Loucy (cell line): ENCODE measurements around the gene EP400.

ENCODE experiments used
- H2AFZ ChIP-seq: fragments of 200-600 bp; sonication (generic); 2 replicates; pipeline ENCODE4 v1.6.0; 2016; ENCODE audit warnings: antibody characterized with exemption, mild to moderate bottlenecking, low read length, moderate library complexity
- H3F3A ChIP-seq: fragments of 200-600 bp; 2 replicates; pipeline ENCODE4 v1.6.0; 2016; ENCODE audit warnings: antibody characterized with exemption, low read depth, mild to moderate bottlenecking
- H3K27me3 ChIP-seq: fragments of 200-600 bp; sonication (generic); 2 replicates; pipeline ENCODE4 v1.6.1; 2014; ENCODE audit warnings: low read length, mild to moderate bottlenecking; ENCODE audit not compliant: insufficient read depth, poor library complexity, severe bottlenecking
- H3K36me3 ChIP-seq: fragments of 200-600 bp; sonication (generic); 2 replicates; pipeline ENCODE4 v1.6.1; 2016; ENCODE audit warnings: low read length; ENCODE audit not compliant: insufficient read depth
- H3K4me1 ChIP-seq: fragments of 200-600 bp; sonication (generic); 2 replicates; pipeline ENCODE4 v1.5.1; 2014; ENCODE audit warnings: low read length, mild to moderate bottlenecking; ENCODE audit not compliant: insufficient read depth, poor library complexity, severe bottlenecking
- H3K4me2 ChIP-seq: fragments of 200-600 bp; sonication (generic); 2 replicates; pipeline ENCODE4 v1.6.0; 2014; ENCODE audit warnings: antibody characterized with exemption, low read length, low read depth, mild to moderate bottlenecking; ENCODE audit not compliant: poor library complexity, severe bottlenecking
- H3K4me3 ChIP-seq: fragments of 200-600 bp; sonication (generic); 2 replicates; pipeline ENCODE4 v1.5.1; 2014; ENCODE audit warnings: low read length, mild to moderate bottlenecking, mixed read lengths; ENCODE audit not compliant: poor library complexity, severe bottlenecking
- H3K79me2 ChIP-seq: fragments of 200-600 bp; sonication (generic); 2 replicates; pipeline ENCODE4 v1.6.1; 2014; ENCODE audit warnings: low read length; ENCODE audit not compliant: insufficient read depth
- H3K9ac ChIP-seq: fragments of 200-600 bp; sonication (generic); 2 replicates; pipeline ENCODE4 v1.6.0; 2014; ENCODE audit warnings: mild to moderate bottlenecking, low read depth, low read length, moderate library complexity; ENCODE audit not compliant: poor library complexity, severe bottlenecking
- H3K9me2 ChIP-seq: fragments of 200-600 bp; sonication (generic); replicated peaks from 2 replicates; pipeline ENCODE4 v1.6.1; 2016; ENCODE audit warnings: low read depth, low read length, mixed read lengths
- H3K9me3 ChIP-seq: fragments of 200-600 bp; sonication (generic); 2 replicates; pipeline ENCODE4 v1.6.1; 2014; ENCODE audit warnings: mild to moderate bottlenecking, antibody characterized with exemption, low read length, low read depth; ENCODE audit not compliant: insufficient read depth
- H4K20me1 ChIP-seq: fragments of 200-600 bp; sonication (generic); 2 replicates; pipeline ENCODE4 v1.6.0; 2014; ENCODE audit warnings: antibody characterized with exemption, low read length, mild to moderate bottlenecking; ENCODE audit not compliant: insufficient read depth, poor library complexity, severe bottlenecking
- CTCF ChIP-seq: fragments of 200-600 bp; sonication (generic); conservative IDR thresholded peaks from 2 replicates; pipeline ENCODE4 v1.5.1; 2014; ENCODE audit warnings: mild to moderate bottlenecking, antibody characterized with exemption, low read length
- EZH2phosphoT487 ChIP-seq: fragments of 200-600 bp; IDR thresholded peaks from 2 replicates; pipeline ENCODE4 v1.6.1; 2018; ENCODE audit warnings: antibody characterized with exemption, mild to moderate bottlenecking, moderate library complexity, borderline replicate concordance

EP400 gene

GRCh38 chr12:132118876-132119275, 169.1 kb downstream of the EP400 start:
- no peak overlapping the region for H3K4me3 ChIP-seq
- no peak overlapping the region for H3K9ac ChIP-seq
- no peaks in the 10 kb centered on the region for H3K27me3 ChIP-seq
- H3F3A ChIP-seq, result no peaks in the 10 kb centered on the region
- no peaks in the 10 kb centered on the region for H4K20me1 ChIP-seq
- no peak overlapping the region for H2AFZ ChIP-seq
- H3K4me2 ChIP-seq, result no peak overlapping the region
- H3K36me3 ChIP-seq, result peaks cover 29% of the 10 kb centered on the region; the same call in 1 of the 2 replicates
- no peaks in the 10 kb centered on the region for H3K4me1 ChIP-seq
- H3K79me2 ChIP-seq, result no peaks in the 10 kb centered on the region
- no peaks in the 10 kb centered on the region for H3K9me3 ChIP-seq
- H3K9me2 ChIP-seq, result no peaks in the 10 kb centered on the region
- TF ChIP-seq CTCF (no peak), EZH2phosphoT487 (no peak)

GRCh38 chr12:132121283-132121682, 171.5 kb downstream of the EP400 start:
- no peak overlapping the region for H2AFZ ChIP-seq
- no peaks in the 10 kb centered on the region for H3K9me2 ChIP-seq
- H3F3A ChIP-seq, result no peaks in the 10 kb centered on the region
- peaks cover 26% of the 10 kb centered on the region; the same call in 1 of the 2 replicates for H3K36me3 ChIP-seq
- H3K79me2 ChIP-seq, result no peaks in the 10 kb centered on the region
- no peaks in the 10 kb centered on the region for H3K27me3 ChIP-seq
- H3K9ac ChIP-seq, result no peak overlapping the region
- H4K20me1 ChIP-seq, result no peaks in the 10 kb centered on the region
- H3K4me1 ChIP-seq, result no peaks in the 10 kb centered on the region
- H3K4me3 ChIP-seq, result no peak overlapping the region
- no peaks in the 10 kb centered on the region for H3K9me3 ChIP-seq
- H3K4me2 ChIP-seq, result no peak overlapping the region
- TF ChIP-seq EZH2phosphoT487, result no peak
- no peak for TF ChIP-seq CTCF

GRCh38 chr12:132123970-132124765, 174.4 kb downstream of the EP400 start:
- no peaks in the 10 kb centered on the region for H3K4me1 ChIP-seq
- H3F3A ChIP-seq, result no peaks in the 10 kb centered on the region
- TF ChIP-seq EZH2phosphoT487, result no peak
- no peak overlapping the region for H3K4me2 ChIP-seq
- no peaks in the 10 kb centered on the region for H4K20me1 ChIP-seq
- no peak overlapping the region for H2AFZ ChIP-seq
- peaks cover 43% of the 10 kb centered on the region; the same call in 1 of the 2 replicates for H3K36me3 ChIP-seq
- H3K79me2 ChIP-seq, result no peaks in the 10 kb centered on the region
- no peaks in the 10 kb centered on the region for H3K9me3 ChIP-seq
- H3K9ac ChIP-seq, result no peak overlapping the region
- H3K27me3 ChIP-seq, result no peaks in the 10 kb centered on the region
- H3K9me2 ChIP-seq, result no peaks in the 10 kb centered on the region
- H3K4me3 ChIP-seq, result no peak overlapping the region
